PC-9 (cell line): Measurements from ENCODE around the gene SLC4A2. TPM values are rescaled to one million over a fixed set of nuclear protein-coding genes. Genes with fewer than 3 reads are reported as not detected.

Source experiments
- BruUV-seq: library from RNA; stranded (reverse); fragments of 400-500 nt; replicated peaks from 2 replicates; lab custom pipeline; 2021; lab: Mats Ljungman, UMichigan
- CTCF ChIA-PET: fragments of 300-600 bp; sonication (Branson Sonifier 250); formaldehyde crosslinking; loops from one replicate; lab custom pipeline; 2022; ENCODE audit warnings: antibody characterized with exemption; lab: Charles Lee
- POLR2A ChIA-PET: fragments of 300-600 bp; sonication (Branson Sonifier 250); formaldehyde crosslinking; loops from one replicate; lab custom pipeline; 2022; ENCODE audit warnings: antibody characterized with exemption; ENCODE audit not compliant: unreplicated experiment; lab: Charles Lee
- DNase-seq, 2 experiments: peaks; one replicate each; pipeline versions ENCODE4 v3.0.0 to v3.0.0-alpha.2; 2015 to 2022; ENCODE audit warnings: mixed read lengths in 1 of 2
- H2AFZ ChIP-seq: fragments of 200-600 bp; sonication (generic); 2 replicates; pipeline ENCODE4 v1.8.1; 2017; ENCODE audit warnings: antibody characterized with exemption
- H3F3A ChIP-seq: fragments of 200-600 bp; sonication (generic); 2 replicates; pipeline ENCODE4 v1.8.1; 2017; ENCODE audit warnings: antibody characterized with exemption, mild to moderate bottlenecking, low read depth; ENCODE audit not compliant: insufficient read depth
- H3K27ac ChIP-seq: fragments of 200-600 bp; sonication (generic); 2 replicates; pipeline ENCODE4 v1.6.1; 2016; ENCODE audit warnings: mixed run types
- H3K27me3 ChIP-seq: fragments of 200-600 bp; sonication (generic); 2 replicates; pipeline ENCODE4 v1.6.1; 2016; ENCODE audit warnings: low read depth, mixed run types; ENCODE audit not compliant: insufficient read depth
- H3K36me3 ChIP-seq: fragments of 200-600 bp; sonication (generic); 2 replicates; pipeline ENCODE4 v1.6.1; 2016; ENCODE audit warnings: low read depth, mixed run types
- H3K4me1 ChIP-seq: fragments of 200-600 bp; sonication (generic); replicated peaks from 2 replicates; pipeline ENCODE4 v1.6.1; 2016; ENCODE audit warnings: mixed run types; ENCODE audit not compliant: insufficient read depth
- H3K4me2 ChIP-seq: fragments of 200-600 bp; sonication (generic); 2 replicates; pipeline ENCODE4 v1.6.1; 2017; ENCODE audit warnings: mixed run types
- H3K4me3 ChIP-seq: fragments of 200-600 bp; sonication (generic); 2 replicates; pipeline ENCODE4 v1.6.1; 2016; ENCODE audit warnings: mixed run types
- H3K79me2 ChIP-seq: fragments of 200-600 bp; sonication (generic); 2 replicates; pipeline ENCODE4 v1.6.1; 2017; ENCODE audit warnings: low read depth, mixed run types
- H3K9me2 ChIP-seq: fragments of 200-600 bp; sonication (generic); 2 replicates; pipeline ENCODE4 v1.8.1; 2017; ENCODE audit warnings: mild to moderate bottlenecking; ENCODE audit not compliant: insufficient read depth
- H3K9me3 ChIP-seq: fragments of 200-600 bp; sonication (generic); 2 replicates; pipeline ENCODE4 v1.8.1; 2016; ENCODE audit warnings: low read depth; ENCODE audit not compliant: insufficient read depth
- H4K20me1 ChIP-seq: fragments of 200-600 bp; sonication (generic); 2 replicates; pipeline ENCODE4 v1.8.1; 2017; ENCODE audit not compliant: insufficient read depth
- CTCF ChIP-seq: fragments of 200-600 bp; sonication (generic); conservative IDR thresholded peaks from 2 replicates; pipeline ENCODE4 v1.6.1; 2017; ENCODE audit warnings: mixed run types, antibody characterized with exemption, mild to moderate bottlenecking, moderate library complexity
- EZH2 ChIP-seq: fragments of 200-600 bp; sonication (generic); IDR thresholded peaks from 2 replicates; pipeline ENCODE4 v1.8.0; 2017; ENCODE audit warnings: antibody characterized with exemption, low read depth
- intact Hi-C: fragments of 100-400 bp; cut with micrococcal nuclease; formaldehyde crosslinking; loops from one replicate; pipeline ENCODE4 v1.10.0; 2022; ENCODE audit not compliant: unreplicated experiment
- total RNA-seq: library from RNA; stranded (reverse); gene quantifications from 2 replicates; pipeline ENCODE4 v1.2.3, GENCODE V29; 2021

Gene SLC4A2
- total RNA-seq, 1 experiment from 2014 or later = 245 TPM

GRCh38 chr7:151094675-151095074 is 35.3 kb downstream of the SLC4A2 start:
- DNase-seq = no peak
- Histone ChIP-seq H3K27me3 (no peaks in the 10 kb centered on the region), H3K9me2 (no peaks in the 10 kb centered on the region), H3K4me3 (no peak overlapping the region), H3K79me2 (peaks cover 88% of the 10 kb centered on the region), H4K20me1 (peaks cover 75% of the 10 kb centered on the region), H3K9me3 (no peaks in the 10 kb centered on the region), H3K4me1 (no peaks in the 10 kb centered on the region), H3F3A (peaks cover 13% of the 10 kb centered on the region; the same call in 1 of the 2 replicates), H2AFZ (no peak overlapping the region), H3K4me2 (no peak overlapping the region), H3K36me3 (no peaks in the 10 kb centered on the region), H3K27ac (no peak overlapping the region)
- intact Hi-C loops = no loop called here
- POLR2A ChIA-PET = no interaction called here
- TF ChIP-seq CTCF (no peak), EZH2 (no peak)
- BruUV-seq = no TSS peak
- CTCF ChIA-PET = no interaction called here

- Histone ChIP-seq H3F3A (peaks cover 13% of the 10 kb centered on the region; the same call in 1 of the 2 replicates), H3K4me2 (no peak overlapping the region), H2AFZ (no peak overlapping the region), H3K9me3 (no peaks in the 10 kb centered on the region), H3K36me3 (no peaks in the 10 kb centered on the region), H3K27me3 (no peaks in the 10 kb centered on the region), H3K79me2 (peaks cover 86% of the 10 kb centered on the region), H4K20me1 (peaks cover 74% of the 10 kb centered on the region), H3K4me3 (no peak overlapping the region), H3K9me2 (no peaks in the 10 kb centered on the region), H3K27ac (no peak overlapping the region), H3K4me1 (no peaks in the 10 kb centered on the region)
- ChIA-PET CTCF (no interaction called here), POLR2A (no interaction called here)
- no peak for DNase-seq
- no TSS peak for BruUV-seq
- intact Hi-C loops = no loop called here
- TF ChIP-seq CTCF (no peak), EZH2 (no peak)
Measured at GRCh38 chr7:151095123-151095797, 35.9 kb downstream of the SLC4A2 start.

- Histone ChIP-seq H3K9me3 (no peaks in the 10 kb centered on the region), H3K9me2 (no peaks in the 10 kb centered on the region), H3F3A (peaks cover 13% of the 10 kb centered on the region; the same call in 1 of the 2 replicates), H3K4me3 (no peak overlapping the region), H3K27me3 (no peaks in the 10 kb centered on the region), H3K36me3 (no peaks in the 10 kb centered on the region), H3K4me2 (no peak overlapping the region), H3K4me1 (no peaks in the 10 kb centered on the region), H3K79me2 (peaks cover 82% of the 10 kb centered on the region), H3K27ac (no peak overlapping the region), H4K20me1 (peaks cover 73% of the 10 kb centered on the region), H2AFZ (no peak overlapping the region)
- CTCF ChIA-PET = no interaction called here
- no peak for DNase-seq
- no TSS peak for BruUV-seq
- POLR2A ChIA-PET = no interaction called here
- intact Hi-C loops = no loop called here
- TF ChIP-seq CTCF = no peak
- no peak for TF ChIP-seq EZH2
Measured at GRCh38 chr7:151095828-151096475, 36.6 kb downstream of the SLC4A2 start.
